ENCODE data around the gene LYRM4. TPM values are rescaled to one million over a fixed set of nuclear protein-coding genes. Genes with fewer than 3 reads are reported as not detected.

LYRM4 gene
- total RNA-seq, 2 donors from 2014 or later = 19.1 to 22.5 TPM

GRCh38 chr6:5215159-5215558 is 45.6 kb downstream of the LYRM4 start:
- TF ChIP-seq CTCF (IDR thresholded peaks at IDR 0.05) = no peak
- Histone ChIP-seq H3K27ac (no peak overlapping the region), H3K4me1 (peaks cover 0 to 20% of the 10 kb centered on the region in 2 donors), H3K4me3 (no peak overlapping the region), H3K36me3 (no peaks in the 10 kb centered on the region), H3K9me3 (no peaks in the 10 kb centered on the region), H3K27me3 (no peaks in the 10 kb centered on the region)
- no peak for DNase-seq (ENCODE audit: low spot score)

- H3K36me3 ChIP-seq = no peaks in the 10 kb centered on the region
- no peak for DNase-seq (ENCODE audit: low spot score)
- no peak overlapping the region for H3K4me3 ChIP-seq
- H3K27ac ChIP-seq = no peak overlapping the region
- H3K27me3 ChIP-seq = no peaks in the 10 kb centered on the region
- no peaks in the 10 kb centered on the region for H3K9me3 ChIP-seq
- peaks cover 0 to 20% of the 10 kb centered on the region in 2 donors for H3K4me1 ChIP-seq
- peak; percentile 63 to 81 for TF ChIP-seq CTCF (IDR thresholded peaks at IDR 0.05)
Measured at GRCh38 chr6:5214570-5215052, 46.1 kb downstream of the LYRM4 start.

GRCh38 chr6:5213836-5214235 is 46.9 kb downstream of the LYRM4 start:
- peak in 1 of 2 donors; percentile 51 for TF ChIP-seq CTCF (IDR thresholded peaks at IDR 0.05)
- no peaks in the 10 kb centered on the region for H3K27me3 ChIP-seq
- no peaks in the 10 kb centered on the region for H3K36me3 ChIP-seq
- H3K4me1 ChIP-seq = peaks cover 0 to 20% of the 10 kb centered on the region in 2 donors
- H3K4me3 ChIP-seq = no peak overlapping the region
- DNase-seq (ENCODE audit: low spot score) = no peak
- H3K9me3 ChIP-seq = no peaks in the 10 kb centered on the region
- peak overlapping the region in 1 of 2 donors; percentile 19 for H3K27ac ChIP-seq

- TF ChIP-seq CTCF (IDR thresholded peaks at IDR 0.05) = no peak
- peaks cover 0 to 29% of the 10 kb centered on the region in 2 donors for H3K4me1 ChIP-seq
- H3K4me3 ChIP-seq = no peak overlapping the region
- no peaks in the 10 kb centered on the region for H3K27me3 ChIP-seq
- no peaks in the 10 kb centered on the region for H3K36me3 ChIP-seq
- H3K27ac ChIP-seq = no peak overlapping the region
- no peak for DNase-seq (ENCODE audit: low spot score)
- H3K9me3 ChIP-seq = no peaks in the 10 kb centered on the region
Measured at GRCh38 chr6:5211492-5211891, 49.3 kb downstream of the LYRM4 start.

GRCh38 chr6:5208471-5208971 is 52.2 kb downstream of the LYRM4 start:
- H3K9me3 ChIP-seq = no peaks in the 10 kb centered on the region
- TF ChIP-seq CTCF (IDR thresholded peaks at IDR 0.05) = no peak
- no peaks in the 10 kb centered on the region for H3K36me3 ChIP-seq
- H3K27ac ChIP-seq = no peak overlapping the region
- no peak for DNase-seq (ENCODE audit: low spot score)
- H3K27me3 ChIP-seq = no peaks in the 10 kb centered on the region
- H3K4me3 ChIP-seq = no peak overlapping the region
- H3K4me1 ChIP-seq = peaks cover 0 to 51% of the 10 kb centered on the region in 2 donors

- H3K4me3 ChIP-seq = no peak overlapping the region
Measured at GRCh38 chr6:5208057-5208456, 52.7 kb downstream of the LYRM4 start.

More at GRCh38 chr6:5208057-5208456, 52.7 kb downstream of the LYRM4 start:
- Histone ChIP-seq H3K9me3 (no peaks in the 10 kb centered on the region), H3K27ac (no peak overlapping the region), H3K27me3 (no peaks in the 10 kb centered on the region), H3K4me1 (peaks cover 0 to 56% of the 10 kb centered on the region in 2 donors), H3K36me3 (no peaks in the 10 kb centered on the region)
- TF ChIP-seq CTCF (IDR thresholded peaks at IDR 0.05) = no peak
- no peak for DNase-seq (ENCODE audit: low spot score)
